ENCODE measurements around the gene MAPRE2.

MAPRE2 gene

GRCh38 chr18:35062408-35062807 lies 21.2 kb downstream of the MAPRE2 start:
- Histone ChIP-seq H3K4me2 (ENCODE audit: low read length) (no peak overlapping the region), H3K27me3 (ENCODE audit: insufficient read depth, low read length) (no peaks in the 10 kb centered on the region), H3K4me1 (ENCODE audit: insufficient read depth, low read length, severe bottlenecking) (peaks cover 5% of the 10 kb centered on the region), H3K4me3 (ENCODE audit: low read depth, low read length, poor library complexity, severe bottlenecking) (no peak overlapping the region), H2AFZ (ENCODE audit: low read length) (no peak overlapping the region), H3F3A (ENCODE audit: insufficient read depth, low read length) (no peaks in the 10 kb centered on the region), H3K36me3 (ENCODE audit: insufficient read depth, low read length) (no peaks in the 10 kb centered on the region), H3K9me3 (ENCODE audit: low read length) (no peaks in the 10 kb centered on the region), H4K20me1 (ENCODE audit: insufficient read depth, low read length) (no peaks in the 10 kb centered on the region), H3K79me2 (ENCODE audit: insufficient read depth, low read length) (peaks cover 89% of the 10 kb centered on the region), H3K9me2 (ENCODE audit: low read depth, low read length) (no peaks in the 10 kb centered on the region), H3K27ac (ENCODE audit: low read depth, low read length, poor library complexity, severe bottlenecking) (no peak overlapping the region), H3K9ac (ENCODE audit: low read length) (no peak overlapping the region)
- TF ChIP-seq EZH2 (IDR thresholded peaks at IDR 0.05; ENCODE audit: borderline replicate concordance, low read length) (no peak), CTCF (IDR thresholded peaks at IDR 0.05; ENCODE audit: low read length) (no peak)

- no peaks in the 10 kb centered on the region for H3K9me2 ChIP-seq (ENCODE audit: low read depth, low read length)
- no peaks in the 10 kb centered on the region for H4K20me1 ChIP-seq (ENCODE audit: insufficient read depth, low read length)
- H3K27me3 ChIP-seq (ENCODE audit: insufficient read depth, low read length) = no peaks in the 10 kb centered on the region
- no peak for TF ChIP-seq EZH2 (IDR thresholded peaks at IDR 0.05; ENCODE audit: borderline replicate concordance, low read length)
- TF ChIP-seq CTCF (IDR thresholded peaks at IDR 0.05; ENCODE audit: low read length) = no peak
- no peak overlapping the region for H3K27ac ChIP-seq (ENCODE audit: low read depth, low read length, poor library complexity, severe bottlenecking)
- no peaks in the 10 kb centered on the region for H3K36me3 ChIP-seq (ENCODE audit: insufficient read depth, low read length)
- no peak overlapping the region for H3K9ac ChIP-seq (ENCODE audit: low read length)
- H3K79me2 ChIP-seq (ENCODE audit: insufficient read depth, low read length) = peaks cover 85% of the 10 kb centered on the region
- no peak overlapping the region for H3K4me2 ChIP-seq (ENCODE audit: low read length)
- H3F3A ChIP-seq (ENCODE audit: insufficient read depth, low read length) = no peaks in the 10 kb centered on the region
- H3K9me3 ChIP-seq (ENCODE audit: low read length) = no peaks in the 10 kb centered on the region
- H3K4me1 ChIP-seq (ENCODE audit: insufficient read depth, low read length, severe bottlenecking) = peaks cover 5% of the 10 kb centered on the region
- no peak overlapping the region for H3K4me3 ChIP-seq (ENCODE audit: low read depth, low read length, poor library complexity, severe bottlenecking)
- no peak overlapping the region for H2AFZ ChIP-seq (ENCODE audit: low read length)
These were observed 22.9 kb downstream of the MAPRE2 start for GRCh38 chr18:35063875-35064690.

GRCh38 chr18:35067454-35067853 lies 26.2 kb downstream of the MAPRE2 start:
- no peak for TF ChIP-seq CTCF (IDR thresholded peaks at IDR 0.05; ENCODE audit: low read length)
- no peak for TF ChIP-seq EZH2 (IDR thresholded peaks at IDR 0.05; ENCODE audit: borderline replicate concordance, low read length)
- H3K9ac ChIP-seq (ENCODE audit: low read length) = no peak overlapping the region

More at GRCh38 chr18:35067454-35067853, 26.2 kb downstream of the MAPRE2 start:
- Histone ChIP-seq H2AFZ (ENCODE audit: low read length) (no peak overlapping the region), H3K4me1 (ENCODE audit: insufficient read depth, low read length, severe bottlenecking) (peaks cover 11% of the 10 kb centered on the region), H3K27ac (ENCODE audit: low read depth, low read length, poor library complexity, severe bottlenecking) (no peak overlapping the region), H4K20me1 (ENCODE audit: insufficient read depth, low read length) (no peaks in the 10 kb centered on the region), H3K9me2 (ENCODE audit: low read depth, low read length) (no peaks in the 10 kb centered on the region), H3K36me3 (ENCODE audit: insufficient read depth, low read length) (peaks cover 27% of the 10 kb centered on the region; the same call in 1 of the 2 replicates), H3K4me3 (ENCODE audit: low read depth, low read length, poor library complexity, severe bottlenecking) (no peak overlapping the region), H3K9me3 (ENCODE audit: low read length) (no peaks in the 10 kb centered on the region), H3F3A (ENCODE audit: insufficient read depth, low read length) (no peaks in the 10 kb centered on the region), H3K4me2 (ENCODE audit: low read length) (no peak overlapping the region), H3K27me3 (ENCODE audit: insufficient read depth, low read length) (no peaks in the 10 kb centered on the region), H3K79me2 (ENCODE audit: insufficient read depth, low read length) (peaks cover 52% of the 10 kb centered on the region)

Data from OCI-LY1 (cell line).